Subcutaneous abdominal adipose tissue (tissue), 5 donors: ENCODE measurements around the gene PSMG4.

Experiments
- H3K27ac ChIP-seq: one replicate; pipeline ENCODE4 v1.7.0; 2013; ENCODE audit warnings: low read depth, mild to moderate bottlenecking, inconsistent platforms, low read length, moderate library complexity
- H3K27me3 ChIP-seq, 5 donors: one replicate each; pipeline ENCODE4 v1.7.0; 2013; ENCODE audit warnings: low read length in 5 of 5, inconsistent platforms in 1 of 5; ENCODE audit not compliant: control insufficient read depth in 5 of 5, insufficient read depth in 4 of 5
- H3K36me3 ChIP-seq, 5 donors: one replicate each; pipeline ENCODE4 v1.7.0; 2013; ENCODE audit warnings: low read length in 5 of 5; ENCODE audit not compliant: control insufficient read depth in 5 of 5, insufficient read depth in 5 of 5
- H3K4me1 ChIP-seq, 5 donors: one replicate each; pipeline ENCODE4 v1.7.0; 2013; ENCODE audit warnings: low read length in 5 of 5, mild to moderate bottlenecking in 3 of 5, moderate library complexity in 1 of 5; ENCODE audit not compliant: control insufficient read depth in 5 of 5, insufficient read depth in 5 of 5
- H3K4me3 ChIP-seq, 5 donors: one replicate each; pipeline ENCODE4 v1.7.0; 2013; ENCODE audit warnings: low read length in 5 of 5, low read depth in 1 of 5
- H3K9ac ChIP-seq, 5 donors: one replicate each; pipeline ENCODE4 v1.7.0; 2013; ENCODE audit warnings: low read length in 5 of 5, mild to moderate bottlenecking in 4 of 5, moderate library complexity in 3 of 5
- H3K9me3 ChIP-seq, 5 donors: one replicate each; pipeline ENCODE4 v1.7.0; 2013; ENCODE audit warnings: low read length in 5 of 5; ENCODE audit not compliant: control insufficient read depth in 5 of 5
- donor health status: healthy.
- donor health status: healthy.
- donor health status: healthy.
- donor health status: healthy.
- donor health status: healthy.

PSMG4 gene, protein sequence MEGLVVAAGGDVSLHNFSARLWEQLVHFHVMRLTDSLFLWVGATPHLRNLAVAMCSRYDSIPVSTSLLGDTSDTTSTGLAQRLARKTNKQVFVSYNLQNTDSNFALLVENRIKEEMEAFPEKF

DNA sequence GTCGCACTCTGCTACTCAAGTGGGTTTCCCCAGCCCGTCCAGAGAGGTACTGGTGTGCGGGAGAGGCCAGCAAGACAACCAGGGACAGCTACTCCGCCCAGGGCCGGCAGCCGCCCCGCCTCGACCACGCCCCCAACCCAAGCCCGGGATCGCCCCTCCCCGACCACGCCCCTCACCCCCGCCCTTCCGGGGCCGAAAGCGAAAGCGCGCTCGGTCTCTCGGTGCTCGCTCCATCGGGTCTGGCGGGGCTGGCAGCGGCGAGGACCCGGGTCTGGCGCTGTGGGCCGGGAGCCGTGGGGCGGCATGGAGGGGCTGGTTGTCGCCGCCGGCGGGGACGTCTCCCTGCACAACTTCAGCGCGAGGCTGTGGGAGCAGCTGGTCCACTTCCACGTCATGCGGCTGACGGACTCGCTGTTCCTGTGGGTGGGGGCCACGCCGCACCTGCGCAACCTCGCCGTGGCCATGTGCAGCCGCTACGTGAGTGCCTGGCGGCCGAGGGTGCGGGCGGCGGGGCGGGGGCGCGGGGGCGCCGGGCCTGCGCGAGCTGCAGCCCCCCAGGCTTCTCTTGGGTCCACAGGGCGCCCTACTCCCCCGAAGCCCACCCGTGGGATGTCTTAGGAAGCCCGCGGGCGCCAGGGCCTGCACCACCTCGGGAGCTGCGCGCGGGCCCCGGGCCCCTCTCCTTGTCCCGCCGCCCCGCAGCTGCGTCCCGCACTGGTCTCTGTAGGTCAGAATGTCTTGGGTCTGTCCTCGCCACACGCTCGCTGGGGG is at the start of gene PSMG4:
Gene PSMG4 (plus strand): TSS at position 228 of the 771 bp plus-strand sequence. CDS start 76 bp downstream, at position 304.
- Histone ChIP-seq H3K4me3 (peak within 1 kb of the TSS; percentile 91 to 93 (median 92)), H3K9ac (peak within 1 kb of the TSS in 4 of 5 donors; percentile 48 to 83 (median 74)), H3K9me3 (no peaks in the 10 kb centered on the region), H3K36me3 (peaks cover 0 to 8% (median 5%) of the 10 kb centered on the region in 5 donors), H3K4me1 (peaks cover 0 to 36% (median 31%) of the 10 kb centered on the region in 5 donors), H3K27ac (peak within 1 kb of the TSS; percentile 62), H3K27me3 (no peaks in the 10 kb centered on the region)

DNA sequence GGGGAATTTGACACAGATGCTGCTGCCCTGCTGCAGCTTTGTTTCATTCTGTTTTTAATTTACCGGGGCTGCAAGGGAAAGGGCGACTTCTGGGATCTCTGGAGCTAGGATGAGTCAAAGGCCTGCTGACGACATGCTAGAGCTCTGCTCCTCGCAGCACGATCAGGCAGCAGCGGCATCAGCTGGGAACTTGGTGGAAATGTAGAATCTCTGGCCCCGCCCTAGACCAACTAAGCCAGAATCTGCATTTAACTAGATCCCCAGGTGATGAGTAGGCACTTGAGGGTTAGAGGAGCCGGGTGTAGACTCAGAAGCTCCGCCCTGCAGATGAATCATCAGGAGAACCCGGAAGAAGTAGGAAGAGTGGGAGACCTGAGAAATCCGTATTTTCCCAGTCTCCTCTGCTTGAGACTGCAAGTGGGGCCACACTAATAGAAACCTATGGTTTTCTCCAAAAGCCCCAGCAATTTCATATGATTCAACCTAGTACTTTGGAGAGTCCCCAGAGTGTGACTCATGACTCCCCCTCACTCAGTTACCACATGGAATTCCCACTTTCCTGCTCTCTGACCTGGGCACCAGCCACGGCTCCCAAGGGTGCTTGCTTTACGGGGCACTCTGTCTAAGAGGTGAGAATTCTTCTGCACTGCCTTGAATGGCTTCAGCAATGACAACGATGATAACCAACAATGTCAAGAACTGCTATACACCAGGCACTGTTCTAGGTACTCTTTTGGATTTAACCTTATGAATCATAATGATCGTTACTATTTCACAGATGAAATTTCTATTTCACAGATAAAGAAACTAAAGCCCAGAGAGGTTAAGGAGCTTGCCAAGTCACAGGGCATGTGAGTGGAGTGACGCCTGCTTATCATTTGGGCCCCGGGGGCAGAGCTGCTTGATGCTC is 49.4 kb upstream of the PSMG4 start:
- peaks cover 14 to 49% (median 35%) of the 10 kb centered on the region in 5 donors for H3K4me1 ChIP-seq
- peak overlapping the region in 1 of 5 donors; percentile 27 for H3K4me3 ChIP-seq
- peaks cover 0 to 4% (median 0%) of the 10 kb centered on the region in 5 donors for H3K9me3 ChIP-seq
- peak overlapping the region; percentile 82 for H3K27ac ChIP-seq
- no peaks in the 10 kb centered on the region for H3K36me3 ChIP-seq
- H3K27me3 ChIP-seq: peaks cover 0 to 8% (median 0%) of the 10 kb centered on the region in 5 donors
- peak overlapping the region in 3 of 5 donors; percentile 26 to 70 (median 58) for H3K9ac ChIP-seq

DNA sequence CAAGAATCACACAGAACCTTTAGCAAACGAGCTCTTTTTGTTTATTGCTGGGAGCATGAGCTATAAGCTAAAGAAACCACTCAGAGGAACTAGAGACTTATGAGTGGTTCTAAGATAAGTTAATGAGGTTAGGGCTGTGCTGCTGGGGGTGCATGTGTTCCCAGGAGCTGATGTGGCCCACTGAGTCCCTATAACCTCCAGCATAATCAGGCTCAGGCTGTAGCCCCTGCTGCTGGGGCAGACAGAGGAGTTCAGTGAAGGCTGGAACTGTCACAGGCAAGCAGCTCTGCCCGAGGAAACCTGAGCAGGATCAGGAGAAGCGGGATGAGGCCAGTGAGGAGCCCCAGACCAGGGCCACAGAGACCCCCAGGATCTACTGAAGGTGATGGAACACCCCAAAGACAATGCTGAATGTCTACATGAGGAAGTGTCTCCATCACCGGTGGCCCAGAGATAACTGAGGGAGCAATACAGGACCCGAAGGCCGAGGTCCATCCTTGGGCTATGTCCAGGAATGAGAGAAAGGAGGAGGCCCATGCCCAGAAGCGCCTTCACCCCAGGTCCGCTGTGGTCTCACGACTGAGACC is 48.6 kb upstream of the PSMG4 start:
- no peaks in the 10 kb centered on the region for H3K9me3 ChIP-seq
- H3K27ac ChIP-seq: peak overlapping the region; percentile 82
- H3K36me3 ChIP-seq: no peaks in the 10 kb centered on the region
- peaks cover 0 to 8% (median 0%) of the 10 kb centered on the region in 5 donors for H3K27me3 ChIP-seq
- no peak overlapping the region for H3K4me3 ChIP-seq
- peak overlapping the region in 1 of 5 donors; percentile 41 for H3K9ac ChIP-seq
- H3K4me1 ChIP-seq: peaks cover 14 to 49% (median 35%) of the 10 kb centered on the region in 5 donors

DNA sequence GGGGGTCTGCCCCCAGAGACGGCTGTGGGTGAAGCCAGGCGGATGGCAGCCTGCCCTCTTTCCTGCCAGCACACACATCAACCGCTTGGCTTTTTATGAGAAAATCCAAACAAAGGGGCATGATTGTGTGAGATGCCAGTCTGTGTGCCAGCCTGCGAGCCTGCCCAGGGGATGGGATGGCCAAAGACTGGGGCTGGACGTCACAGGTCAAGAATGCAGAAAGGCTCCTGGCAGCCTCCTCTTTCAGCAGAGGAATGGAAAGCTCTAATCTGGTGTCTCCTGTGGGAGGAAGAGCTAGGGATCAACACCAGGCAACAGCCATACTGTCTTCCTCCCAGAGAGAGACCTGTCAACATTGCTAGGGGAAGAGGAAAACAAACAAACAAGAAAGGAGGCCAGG is 47.1 kb upstream of the PSMG4 start:
- peak overlapping the region in 1 of 5 donors; percentile 9 for H3K9ac ChIP-seq
- H3K4me1 ChIP-seq: peaks cover 12 to 39% (median 24%) of the 10 kb centered on the region in 5 donors
- H3K4me3 ChIP-seq: no peak overlapping the region
- H3K27me3 ChIP-seq: peaks cover 0 to 4% (median 0%) of the 10 kb centered on the region in 5 donors
- no peaks in the 10 kb centered on the region for H3K9me3 ChIP-seq
- peak overlapping the region; percentile 82 for H3K27ac ChIP-seq
- no peaks in the 10 kb centered on the region for H3K36me3 ChIP-seq

DNA sequence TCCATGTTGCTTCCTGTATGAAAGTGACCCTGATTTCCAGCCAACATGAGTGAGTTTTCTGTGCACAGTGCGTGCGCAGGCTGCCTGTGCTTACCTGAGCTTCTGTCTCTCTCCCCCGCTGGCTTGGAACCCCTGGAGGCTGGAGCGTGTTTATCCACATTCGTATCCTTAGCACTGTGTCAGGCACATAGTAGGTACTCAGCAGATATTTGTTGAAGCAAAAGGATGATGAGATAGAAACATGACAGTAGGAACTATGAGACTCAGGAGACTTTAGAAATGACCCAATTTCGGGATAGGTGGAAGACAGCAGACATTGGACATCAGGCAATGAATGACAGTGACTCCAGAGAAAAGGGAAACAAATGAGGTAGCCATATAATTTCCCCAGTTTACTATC is 46.5 kb upstream of the PSMG4 start:
- peaks cover 0 to 4% (median 0%) of the 10 kb centered on the region in 5 donors for H3K27me3 ChIP-seq
- H3K27ac ChIP-seq: peak overlapping the region; percentile 82
- no peak overlapping the region for H3K4me3 ChIP-seq
- H3K9ac ChIP-seq: no peak overlapping the region
- no peaks in the 10 kb centered on the region for H3K9me3 ChIP-seq
- no peaks in the 10 kb centered on the region for H3K36me3 ChIP-seq
- H3K4me1 ChIP-seq: peaks cover 12 to 37% (median 22%) of the 10 kb centered on the region in 5 donors

DNA sequence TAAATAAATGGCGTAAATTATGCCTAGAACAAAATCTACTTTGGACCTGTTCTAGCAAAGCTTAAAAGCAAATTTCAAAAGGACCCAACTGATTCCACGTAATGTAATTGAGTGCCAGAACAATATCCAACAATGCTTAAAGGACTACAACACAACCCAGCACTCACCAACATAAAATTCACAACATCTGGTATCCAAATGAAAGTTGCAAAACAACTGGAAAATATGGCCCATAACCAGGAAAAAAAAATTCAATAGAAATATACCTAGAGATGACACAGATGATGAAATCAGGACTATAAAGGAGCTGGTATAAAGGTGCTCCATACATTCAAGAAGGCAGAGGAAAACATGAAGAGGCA is 45.4 kb upstream of the PSMG4 start:
- Histone ChIP-seq H3K9ac (no peak overlapping the region), H3K9me3 (no peaks in the 10 kb centered on the region), H3K4me1 (peaks cover 7 to 30% (median 16%) of the 10 kb centered on the region in 5 donors), H3K27me3 (peaks cover 0 to 4% (median 0%) of the 10 kb centered on the region in 5 donors), H3K4me3 (no peak overlapping the region), H3K27ac (no peak overlapping the region), H3K36me3 (no peaks in the 10 kb centered on the region)

DNA sequence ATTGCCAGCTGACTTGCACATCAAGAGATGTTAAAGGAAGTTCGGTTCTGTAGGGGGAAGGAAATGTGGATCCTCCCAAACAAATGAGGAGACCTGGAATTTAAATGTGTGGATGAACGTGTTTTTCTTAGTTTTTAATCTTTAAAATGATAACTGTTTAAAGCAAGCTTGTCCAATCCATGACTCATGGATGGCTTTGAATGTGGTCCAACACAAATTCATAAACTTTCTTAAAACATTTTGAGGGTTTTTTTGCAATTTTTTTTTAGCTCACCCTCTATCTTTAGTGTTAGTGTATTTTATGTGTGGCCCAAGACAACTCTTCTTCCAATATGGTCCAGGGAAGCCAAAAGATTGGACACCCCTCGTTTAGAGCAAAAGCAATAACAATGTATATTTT is 43.8 kb upstream of the PSMG4 start:
- no peak overlapping the region for H3K27ac ChIP-seq
- peaks cover 0 to 14% (median 4%) of the 10 kb centered on the region in 5 donors for H3K4me1 ChIP-seq
- peaks cover 0 to 4% (median 0%) of the 10 kb centered on the region in 5 donors for H3K27me3 ChIP-seq
- H3K36me3 ChIP-seq: no peaks in the 10 kb centered on the region
- no peak overlapping the region for H3K4me3 ChIP-seq
- H3K9ac ChIP-seq: no peak overlapping the region
- H3K9me3 ChIP-seq: no peaks in the 10 kb centered on the region

DNA sequence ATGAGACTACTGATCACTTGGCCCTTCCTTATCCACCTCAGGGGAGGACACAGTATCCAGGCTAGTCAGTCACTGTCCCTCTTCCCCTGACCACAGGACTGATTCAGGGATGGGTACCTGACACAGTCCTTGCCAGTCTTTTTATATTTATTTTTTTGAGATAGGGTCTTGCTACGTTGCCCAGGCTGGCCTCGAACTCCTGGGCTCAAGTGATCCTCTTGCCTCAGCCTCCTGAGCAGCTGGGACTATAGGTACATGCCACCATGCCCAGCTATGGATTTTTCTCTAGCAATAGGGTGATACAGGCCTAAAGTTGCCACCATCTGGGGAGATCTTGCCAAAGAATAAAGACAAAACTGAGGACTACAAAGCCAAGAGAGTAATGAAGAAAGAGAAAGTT is 41.5 kb upstream of the PSMG4 start:
- Histone ChIP-seq H3K9ac (no peak overlapping the region), H3K4me1 (peaks cover 0 to under 1% (median 0%) of the 10 kb centered on the region in 5 donors), H3K9me3 (no peaks in the 10 kb centered on the region), H3K4me3 (no peak overlapping the region), H3K27ac (no peak overlapping the region), H3K36me3 (no peaks in the 10 kb centered on the region), H3K27me3 (peaks cover 0 to 4% (median 0%) of the 10 kb centered on the region in 5 donors)

DNA sequence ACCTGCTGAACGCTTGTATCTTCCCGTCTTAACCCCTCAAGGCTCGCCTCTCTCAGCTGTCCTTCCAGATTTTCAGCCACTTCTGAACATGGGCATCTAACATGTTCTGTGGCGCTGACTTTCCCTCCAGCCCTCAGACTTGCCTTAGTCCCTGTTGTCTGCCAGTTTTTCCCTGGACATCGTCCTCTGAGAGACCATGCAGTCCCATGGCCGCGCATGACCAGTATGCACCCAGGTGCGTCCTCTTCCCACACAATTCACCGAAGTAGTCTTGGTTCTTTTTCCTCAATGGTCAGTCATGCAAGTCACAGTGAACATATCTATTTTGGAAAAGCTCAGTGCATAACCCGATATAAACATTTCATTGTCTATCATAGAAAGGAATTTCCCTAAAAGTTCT is 40.5 kb upstream of the PSMG4 start:
- Histone ChIP-seq H3K27me3 (peaks cover 0 to 4% (median 0%) of the 10 kb centered on the region in 5 donors), H3K9me3 (no peaks in the 10 kb centered on the region), H3K36me3 (no peaks in the 10 kb centered on the region), H3K9ac (no peak overlapping the region), H3K4me1 (no peaks in the 10 kb centered on the region), H3K4me3 (no peak overlapping the region), H3K27ac (no peak overlapping the region)
